ENCODE data around the gene SCGB1D1. TPM values are rescaled to one million over a fixed set of nuclear protein-coding genes. Genes with fewer than 3 reads are reported as not detected.

SCGB1D1 gene
- total and polyA plus RNA-seq, 2 experiments from 2014 or later, result not detected

GRCh38 chr11:62152245-62153086, 37.5 kb upstream of the SCGB1D1 start (continued):
- TF ChIP-seq, protein P1, sequence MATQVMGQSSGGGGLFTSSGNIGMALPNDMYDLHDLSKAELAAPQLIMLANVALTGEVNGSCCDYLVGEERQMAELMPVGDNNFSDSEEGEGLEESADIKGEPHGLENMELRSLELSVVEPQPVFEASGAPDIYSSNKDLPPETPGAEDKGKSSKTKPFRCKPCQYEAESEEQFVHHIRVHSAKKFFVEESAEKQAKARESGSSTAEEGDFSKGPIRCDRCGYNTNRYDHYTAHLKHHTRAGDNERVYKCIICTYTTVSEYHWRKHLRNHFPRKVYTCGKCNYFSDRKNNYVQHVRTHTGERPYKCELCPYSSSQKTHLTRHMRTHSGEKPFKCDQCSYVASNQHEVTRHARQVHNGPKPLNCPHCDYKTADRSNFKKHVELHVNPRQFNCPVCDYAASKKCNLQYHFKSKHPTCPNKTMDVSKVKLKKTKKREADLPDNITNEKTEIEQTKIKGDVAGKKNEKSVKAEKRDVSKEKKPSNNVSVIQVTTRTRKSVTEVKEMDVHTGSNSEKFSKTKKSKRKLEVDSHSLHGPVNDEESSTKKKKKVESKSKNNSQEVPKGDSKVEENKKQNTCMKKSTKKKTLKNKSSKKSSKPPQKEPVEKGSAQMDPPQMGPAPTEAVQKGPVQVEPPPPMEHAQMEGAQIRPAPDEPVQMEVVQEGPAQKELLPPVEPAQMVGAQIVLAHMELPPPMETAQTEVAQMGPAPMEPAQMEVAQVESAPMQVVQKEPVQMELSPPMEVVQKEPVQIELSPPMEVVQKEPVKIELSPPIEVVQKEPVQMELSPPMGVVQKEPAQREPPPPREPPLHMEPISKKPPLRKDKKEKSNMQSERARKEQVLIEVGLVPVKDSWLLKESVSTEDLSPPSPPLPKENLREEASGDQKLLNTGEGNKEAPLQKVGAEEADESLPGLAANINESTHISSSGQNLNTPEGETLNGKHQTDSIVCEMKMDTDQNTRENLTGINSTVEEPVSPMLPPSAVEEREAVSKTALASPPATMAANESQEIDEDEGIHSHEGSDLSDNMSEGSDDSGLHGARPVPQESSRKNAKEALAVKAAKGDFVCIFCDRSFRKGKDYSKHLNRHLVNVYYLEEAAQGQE (IDR thresholded peaks at IDR 0.05; ENCODE audit: unreplicated experiment), result no peak
- TF ChIP-seq, protein P2, sequence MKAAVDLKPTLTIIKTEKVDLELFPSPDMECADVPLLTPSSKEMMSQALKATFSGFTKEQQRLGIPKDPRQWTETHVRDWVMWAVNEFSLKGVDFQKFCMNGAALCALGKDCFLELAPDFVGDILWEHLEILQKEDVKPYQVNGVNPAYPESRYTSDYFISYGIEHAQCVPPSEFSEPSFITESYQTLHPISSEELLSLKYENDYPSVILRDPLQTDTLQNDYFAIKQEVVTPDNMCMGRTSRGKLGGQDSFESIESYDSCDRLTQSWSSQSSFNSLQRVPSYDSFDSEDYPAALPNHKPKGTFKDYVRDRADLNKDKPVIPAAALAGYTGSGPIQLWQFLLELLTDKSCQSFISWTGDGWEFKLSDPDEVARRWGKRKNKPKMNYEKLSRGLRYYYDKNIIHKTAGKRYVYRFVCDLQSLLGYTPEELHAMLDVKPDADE (IDR thresholded peaks at IDR 0.05), result no peak
- TF ChIP-seq ZNF114 (CRISPR knock-in tag; IDR thresholded peaks at IDR 0.05), result no peak

- Histone ChIP-seq H3K4me3 (no peak overlapping the region), H3K27me3 (ENCODE audit: insufficient read depth) (no peaks in the 10 kb centered on the region), H3K27ac (ENCODE audit: low read depth) (no peak overlapping the region), H4K20me1 (replicated peaks; ENCODE audit: insufficient read depth) (no peaks in the 10 kb centered on the region; the same call in 1 of the 2 replicates), H3K4me1 (ENCODE audit: insufficient read depth) (no peaks in the 10 kb centered on the region), H3F3A (replicated peaks; ENCODE audit: low read depth) (no peaks in the 10 kb centered on the region), H3K79me2 (replicated peaks; ENCODE audit: insufficient read depth) (no peaks in the 10 kb centered on the region), H2AFZ (no peak overlapping the region), H3K36me3 (ENCODE audit: insufficient read depth) (peaks cover 21% of the 10 kb centered on the region), H3K9me2 (ENCODE audit: insufficient read depth) (no peaks in the 10 kb centered on the region), H3K4me2 (no peak overlapping the region)
- Mint-ChIP-seq H3K4me3 (no peak overlapping the region), H3K9me3 (no peaks in the 10 kb centered on the region), H3K27ac (no peak overlapping the region), H3K36me3 (ENCODE audit: low read depth) (peaks cover 46% of the 10 kb centered on the region), H3K4me1 (no peaks in the 10 kb centered on the region), H3K27me3 (ENCODE audit: insufficient read depth, low read depth, poor library complexity) (peaks cover 6% of the 10 kb centered on the region)
- ATAC-seq, result no peak
- no peak for DNase-seq (ENCODE audit: low spot score)
- TF ChIP-seq STAT1 (IDR thresholded peaks at IDR 0.05; ENCODE audit: unreplicated experiment) (no peak), JUNB (IDR thresholded peaks at IDR 0.05; ENCODE audit: unreplicated experiment) (no peak), ZNF331 (CRISPR knock-in tag; IDR thresholded peaks at IDR 0.05; ENCODE audit: low read depth) (no peak), CREB1 (CRISPR knock-in tag; IDR thresholded peaks at IDR 0.05; ENCODE audit: low read depth) (no peak), ZNF114 (CRISPR knock-in tag; IDR thresholded peaks at IDR 0.05) (no peak), EZH2phosphoT487 (IDR thresholded peaks at IDR 0.05; ENCODE audit: unreplicated experiment) (no peak), POLR2AphosphoS5 (IDR thresholded peaks at IDR 0.05; ENCODE audit: low read depth) (no peak), ZNF462 (CRISPR knock-in tag; IDR thresholded peaks at IDR 0.05) (no peak)
- TF ChIP-seq, protein P2 (IDR thresholded peaks at IDR 0.05), result no peak
These were observed 37.0 kb upstream of the SCGB1D1 start for GRCh38 chr11:62153087-62153395.

Data from GM23338 (cell line).